Psoas muscle (tissue), 8 donors: ENCODE results near the gene UPK1A. TPM values are rescaled to one million over a fixed set of nuclear protein-coding genes. Genes with fewer than 3 reads are reported as not detected.

Experiments
- ATAC-seq, 4 donors: fragments of 200-7000 bp; cut with Tn5 transposase; one replicate each; pipeline ENCODE4 v1.9.1; 2020; ENCODE audit warnings: moderate library complexity in 3 of 4, mild to moderate bottlenecking in 2 of 4
- DNase-seq, 2 donors: peaks; one replicate each; pipeline ENCODE4 v3.0.0-alpha.2; 2020
- H3K27ac ChIP-seq: fragments of 200-600 bp; one replicate; pipeline ENCODE4 v1.8.0; 2022
- H3K27me3 ChIP-seq, 3 donors: fragments of 200-600 bp in 1 of 3; one replicate each; pipeline versions ENCODE4 v1.6.1 to v1.8.0; 2013 to 2022; ENCODE audit warnings: low read length in 2 of 3, mild to moderate bottlenecking in 2 of 3, moderate library complexity in 1 of 3; ENCODE audit not compliant: insufficient read depth in 3 of 3
- H3K36me3 ChIP-seq, 2 donors: fragments of 200-600 bp in 1 of 2; one replicate each; pipeline versions ENCODE4 v1.6.1 to v1.8.0; 2013 to 2022; ENCODE audit warnings: low read depth in 1 of 2, mild to moderate bottlenecking in 1 of 2, moderate library complexity in 1 of 2; ENCODE audit not compliant: insufficient read depth in 1 of 2
- H3K4me1 ChIP-seq: fragments of 200-600 bp; one replicate; pipeline ENCODE4 v1.8.0; 2022
- H3K4me3 ChIP-seq: fragments of 200-600 bp; one replicate; pipeline ENCODE4 v1.8.0; 2022; ENCODE audit warnings: mild to moderate bottlenecking
- H3K9me3 ChIP-seq: fragments of 200-600 bp; one replicate; pipeline ENCODE4 v1.8.0; 2022
- WGBS, 3 donors: extraction: QIAGEN DNeasy Blood & Tissue Kit; methylation state at CpG; one replicate each; pipeline versions ENCODE4 v1.1.6 to v1.1.7; 2013; 5-methylcytosine and 5-hydroxymethylcytosine counted together
- intact Hi-C, 2 donors: fragments of 100-400 bp; cut with DNase I; formaldehyde crosslinking; loops; one replicate each; pipeline versions ENCODE4 v1.11.0 to v1.14.2; 2022
- polyA plus RNA-seq, 3 donors: library from polyadenylated mRNA; stranded (reverse); fragments of 200-250 nt; gene quantifications; one replicate each; pipeline ENCODE4 v1.2.3, GENCODE V29; 2013
- total RNA-seq, 4 donors: library from RNA; stranded (reverse); fragmentation: NEBNext Ultra II Directional in 2 of 4; extraction: Animal tissue kit (Norgen Biotek cat#: 25700) in 2 of 4; gene quantifications; one replicate each; pipeline versions ENCODE4 v1.2.1 to v1.2.4, GENCODE V29; 2021 to 2023
- TF ChIP-seq, protein P1 (sequence below): fragments of 200-600 bp; IDR thresholded peaks from one replicate; pipeline ENCODE4 v1.8.0; 2022; ENCODE audit warnings: antibody characterized with exemption
- donor health status: healthy with polysubstance abuse.
- donor health status: DM: no; HTN: no; CAD: no; lungs with moderate emphysema.
- donor health status: Bipolar disorder and iron deficiency.
- donor health status: healthy.
- donor health status: DM: yes; HTN: yes; CAD: no.
- donor health status: DM: no; HTN: no; CAD: no.
- donor health status: DM: no; HTN: no; CAD: no.
- donor health status: DM: yes; HTN: yes; CAD: no.

Gene UPK1A
- total and polyA plus RNA-seq, 7 donors, result 0.17 to 0.31 (median 0.24) TPM; not detected in 4

DNA sequence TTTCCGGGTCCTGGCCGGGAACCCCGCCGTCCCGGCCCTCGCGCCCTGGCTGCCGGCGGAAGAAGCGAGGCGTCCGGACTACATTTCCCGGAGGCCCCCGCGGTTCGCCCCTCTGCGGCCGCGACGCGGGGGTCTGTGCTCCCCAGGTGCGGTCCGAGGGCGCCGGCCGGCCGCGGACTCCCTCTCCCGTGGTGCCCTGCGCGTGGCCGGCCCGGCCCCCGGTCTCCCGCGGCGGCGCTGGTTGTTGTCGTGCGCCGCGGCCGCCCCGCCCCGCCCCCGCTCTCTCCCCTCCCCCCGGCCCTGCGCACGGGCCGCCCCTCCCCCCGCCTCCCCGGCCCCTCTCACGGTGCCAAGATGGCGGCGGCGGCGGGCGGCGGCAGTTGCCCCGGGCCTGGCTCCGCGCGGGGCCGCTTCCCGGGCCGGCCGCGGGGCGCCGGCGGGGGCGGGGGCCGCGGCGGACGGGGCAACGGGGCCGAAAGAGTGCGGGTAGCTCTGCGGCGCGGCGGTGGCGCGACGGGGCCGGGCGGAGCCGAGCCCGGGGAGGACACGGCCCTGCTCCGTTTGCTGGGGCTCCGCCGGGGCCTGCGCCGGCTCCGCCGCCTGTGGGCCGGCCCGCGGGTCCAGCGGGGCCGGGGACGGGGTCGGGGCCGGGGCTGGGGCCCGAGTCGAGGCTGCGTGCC is 51.5 kb downstream of the UPK1A start, which contains the start of gene KMT2B:
Gene KMT2B, plus strand, starts transcription at position 339 of the 680 bp plus-strand sequence. Its CDS starts 16 bp downstream, at position 355.
- peak within 1 kb of the TSS; percentile 94 for H3K27ac ChIP-seq
- DNase-seq (peak; percentile 97 to 98), ATAC-seq (peak; percentile 79 to 84 (median 82))
- TF ChIP-seq, protein P1, sequence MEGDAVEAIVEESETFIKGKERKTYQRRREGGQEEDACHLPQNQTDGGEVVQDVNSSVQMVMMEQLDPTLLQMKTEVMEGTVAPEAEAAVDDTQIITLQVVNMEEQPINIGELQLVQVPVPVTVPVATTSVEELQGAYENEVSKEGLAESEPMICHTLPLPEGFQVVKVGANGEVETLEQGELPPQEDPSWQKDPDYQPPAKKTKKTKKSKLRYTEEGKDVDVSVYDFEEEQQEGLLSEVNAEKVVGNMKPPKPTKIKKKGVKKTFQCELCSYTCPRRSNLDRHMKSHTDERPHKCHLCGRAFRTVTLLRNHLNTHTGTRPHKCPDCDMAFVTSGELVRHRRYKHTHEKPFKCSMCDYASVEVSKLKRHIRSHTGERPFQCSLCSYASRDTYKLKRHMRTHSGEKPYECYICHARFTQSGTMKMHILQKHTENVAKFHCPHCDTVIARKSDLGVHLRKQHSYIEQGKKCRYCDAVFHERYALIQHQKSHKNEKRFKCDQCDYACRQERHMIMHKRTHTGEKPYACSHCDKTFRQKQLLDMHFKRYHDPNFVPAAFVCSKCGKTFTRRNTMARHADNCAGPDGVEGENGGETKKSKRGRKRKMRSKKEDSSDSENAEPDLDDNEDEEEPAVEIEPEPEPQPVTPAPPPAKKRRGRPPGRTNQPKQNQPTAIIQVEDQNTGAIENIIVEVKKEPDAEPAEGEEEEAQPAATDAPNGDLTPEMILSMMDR, result no peak
- H3K9me3 ChIP-seq, result no peaks in the 10 kb centered on the region
- H3K4me3 ChIP-seq, result peak within 1 kb of the TSS; percentile 95
- no peaks in the 10 kb centered on the region for H3K27me3 ChIP-seq
- H3K36me3 ChIP-seq, result peaks cover 0 to 29% of the 10 kb centered on the region in 2 donors
- intact Hi-C loops, result loop anchor here (1.0 to 5.0 kb wide), 6 partner anchors 23 to 213 kb away; partner anchors contain the start of genes COX6B1 (in 1 of the 2) and TMEM147 (in 1 of the 2)
- 0 to 3% (median 1%) methylated on average over 10 to 107 of the region's 109 CpGs for WGBS, 3 donors
- H3K4me1 ChIP-seq, result peaks cover 23% of the 10 kb centered on the region

DNA sequence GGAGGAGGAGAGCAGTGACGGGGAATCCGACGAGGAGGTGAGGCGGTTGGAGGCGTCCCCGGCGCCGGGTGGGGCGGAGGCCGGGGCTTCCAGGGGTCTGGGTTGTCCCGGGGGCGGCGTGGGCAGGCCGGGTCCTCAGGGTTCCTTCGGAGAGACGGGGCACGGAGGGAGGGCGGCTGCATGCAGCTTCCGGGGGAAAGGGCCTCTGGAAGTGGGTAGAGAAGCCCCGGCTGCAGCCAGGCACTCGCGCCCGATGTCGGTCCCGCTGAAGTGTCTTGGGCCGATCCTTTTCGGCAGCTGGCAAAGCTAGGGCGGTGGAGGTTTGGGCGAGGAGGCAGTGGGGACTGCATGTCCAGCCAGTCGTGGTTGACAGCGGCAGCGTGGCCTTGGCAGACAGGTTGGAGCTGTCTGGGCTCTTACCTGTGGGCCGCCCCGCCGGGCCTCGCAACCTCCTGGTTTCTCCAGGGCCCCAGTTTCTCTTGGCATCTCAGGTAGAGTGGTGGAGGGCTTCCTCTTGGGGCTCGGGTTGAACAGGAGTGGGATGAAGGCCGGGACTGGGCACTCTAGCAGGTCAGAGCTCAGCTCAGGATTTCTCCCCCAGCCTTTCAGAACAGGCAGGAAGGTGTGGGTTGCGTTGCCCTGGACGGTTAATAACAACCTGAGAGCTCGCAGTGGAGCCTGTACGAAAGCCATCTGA is 52.2 kb downstream of the UPK1A start:
- WGBS, 3 donors, result 1% methylated on average over 37 to 42 of the region's 42 CpGs
- ATAC-seq (no peak), DNase-seq (peak; percentile 40 to 70)
- Histone ChIP-seq H3K27ac (peak overlapping the region; percentile 89), H3K36me3 (peaks cover 0 to 36% of the 10 kb centered on the region in 2 donors), H3K27me3 (no peaks in the 10 kb centered on the region), H3K4me3 (peak overlapping the region; percentile 95), H3K9me3 (no peaks in the 10 kb centered on the region), H3K4me1 (peaks cover 23% of the 10 kb centered on the region)
- TF ChIP-seq, protein P1, result no peak
- intact Hi-C loops, result loop anchor here (1.0 to 5.0 kb wide), 3 partner anchors 71 to 213 kb away; partner anchors contain the start of genes COX6B1 (in 1 of the 2) and TMEM147 (in 1 of the 2)

DNA sequence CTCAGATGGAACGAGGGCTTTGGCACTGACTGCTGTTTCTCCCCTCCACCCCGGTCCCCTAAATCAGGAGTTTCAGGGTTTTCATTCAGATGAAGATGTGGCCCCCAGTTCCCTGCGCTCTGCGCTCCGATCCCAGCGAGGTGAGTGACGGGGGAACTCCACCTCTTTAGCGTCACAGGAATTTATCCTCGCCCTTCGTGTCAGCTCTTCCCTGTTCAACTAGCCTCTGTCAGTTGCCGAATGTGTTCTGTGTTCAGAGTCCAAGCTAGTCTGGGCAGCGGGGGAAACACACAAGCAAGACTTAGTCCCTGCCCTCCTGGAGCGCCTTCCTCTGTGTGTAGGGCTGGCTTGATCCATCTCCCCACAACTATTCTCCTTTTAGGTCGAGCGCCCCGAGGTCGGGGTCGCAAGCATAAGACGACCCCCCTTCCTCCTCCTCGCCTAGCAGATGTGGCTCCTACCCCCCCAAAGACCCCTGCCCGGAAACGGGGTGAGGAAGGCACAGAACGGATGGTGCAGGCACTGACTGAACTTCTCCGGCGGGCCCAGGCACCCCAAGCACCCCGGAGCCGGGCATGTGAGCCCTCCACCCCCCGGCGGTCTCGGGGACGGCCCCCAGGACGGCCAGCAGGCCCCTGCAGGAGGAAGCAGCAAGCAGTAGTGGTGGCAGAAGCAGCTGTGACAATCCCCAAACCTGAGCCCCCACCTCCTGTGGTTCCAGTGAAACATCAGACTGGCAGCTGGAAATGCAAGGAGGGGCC is 53.3 kb downstream of the UPK1A start:
- Histone ChIP-seq H3K27me3 (no peaks in the 10 kb centered on the region), H3K4me1 (peaks cover 23% of the 10 kb centered on the region), H3K4me3 (peak overlapping the region; percentile 95), H3K27ac (peak overlapping the region; percentile 89), H3K9me3 (no peaks in the 10 kb centered on the region), H3K36me3 (peaks cover 3 to 47% of the 10 kb centered on the region in 2 donors)
- TF ChIP-seq, protein P1, result no peak
- intact Hi-C loops, result loop anchor here (5.0 kb wide), 2 partner anchors 72 to 172 kb away; partner anchors contain the start of genes COX6B1 (in 1 of the 2) and TMEM147 (in 1 of the 2)
- WGBS, 3 donors, result 85 to 88% (median 85%) methylated on average over 32 of the region's 32 CpGs
- ATAC-seq (no peak), DNase-seq (no peak)

DNA sequence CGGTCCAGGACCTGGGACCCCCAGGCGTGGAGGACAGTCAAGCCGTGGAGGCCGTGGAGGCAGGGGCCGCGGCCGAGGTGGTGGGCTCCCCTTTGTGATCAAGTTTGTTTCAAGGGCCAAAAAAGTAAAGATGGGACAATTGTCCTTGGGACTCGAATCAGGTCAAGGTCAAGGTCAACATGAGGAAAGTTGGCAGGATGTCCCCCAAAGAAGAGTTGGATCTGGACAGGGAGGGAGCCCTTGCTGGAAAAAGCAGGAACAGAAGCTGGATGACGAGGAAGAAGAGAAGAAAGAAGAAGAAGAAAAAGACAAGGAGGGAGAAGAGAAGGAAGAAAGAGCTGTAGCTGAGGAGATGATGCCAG is 53.8 kb downstream of the UPK1A start:
- TF ChIP-seq, protein P1, result no peak
- Histone ChIP-seq H3K4me3 (no peak overlapping the region), H3K27me3 (no peaks in the 10 kb centered on the region), H3K9me3 (no peaks in the 10 kb centered on the region), H3K4me1 (peaks cover 23% of the 10 kb centered on the region), H3K36me3 (peaks cover 3 to 53% of the 10 kb centered on the region in 2 donors), H3K27ac (no peak overlapping the region)
- no peak for DNase-seq
- ATAC-seq, result no peak
- WGBS, 3 donors, result 90 to 91% (median 90%) methylated on average over 9 of the region's 9 CpGs
- intact Hi-C loops, result no loop called here
